GM12875 (cell line): Measurements from ENCODE around the gene FOLR3.

Experiments
- H3K4me3 ChIP-seq: one replicate; pipeline ENCODE4 v1.5.1; 2011; ENCODE audit warnings: low read depth, low read length, control low read depth
- CTCF ChIP-seq: IDR thresholded peaks from 2 replicates; pipeline ENCODE4 v1.5.1; 2011; ENCODE audit warnings: low read depth, mild to moderate bottlenecking, control low read depth, inconsistent platforms, low read length, moderate library complexity, borderline replicate concordance; ENCODE audit not compliant: insufficient read depth

Gene FOLR3

GRCh38 chr11:72102631-72102945 lies 32.9 kb upstream of the FOLR3 start:
- H3K4me3 ChIP-seq, result peak overlapping the region; percentile 58
- TF ChIP-seq CTCF, result no peak

- TF ChIP-seq CTCF, result peak; percentile 35; the same call in 1 of the 2 replicates
- H3K4me3 ChIP-seq, result peak within 1 kb of the TSS; percentile 58
Observed at GRCh38 chr11:72102946-72103753, 32.4 kb upstream of the FOLR3 start, which contains the start of gene LAMTOR1. LAMTOR1 (minus strand) TSS chr11:72103297; CDS start chr11:72103224, 73 bp downstream.

GRCh38 chr11:72103754-72104167 lies 31.8 kb upstream of the FOLR3 start:
- no peak for TF ChIP-seq CTCF
- H3K4me3 ChIP-seq, result peak overlapping the region; percentile 12

GRCh38 chr11:72105888-72106287 lies 29.6 kb upstream of the FOLR3 start, which contains the start of gene TOMT:
TOMT (plus strand) TSS chr11:72105924; CDS start chr11:72105952, 28 bp downstream.
- no peak within 1 kb of the TSS for H3K4me3 ChIP-seq
- TF ChIP-seq CTCF, result no peak

- H3K4me3 ChIP-seq, result peak overlapping the region; percentile 64
- TF ChIP-seq CTCF, result no peak
Observed at GRCh38 chr11:72111300-72112142, 24.0 kb upstream of the FOLR3 start.

GRCh38 chr11:72112143-72112977 lies 23.2 kb upstream of the FOLR3 start, which contains the start of gene ANAPC15:
ANAPC15 (minus strand) TSS chr11:72112695; CDS start chr11:72111276, 1,419 bp downstream.
- H3K4me3 ChIP-seq, result peak within 1 kb of the TSS; percentile 64
- TF ChIP-seq CTCF, result no peak
